NCI-H510A treated with DMSO at 0.1 percent for 48 hours (cell line): ENCODE data around the gene UPK2.
A peak's percentile ranks its signal among the peaks of the same experiment; 100 is the strongest.

Experiments used
- DNase-seq: peaks from one replicate; lab custom pipeline; 2025; lab: John Stamatoyannopoulos, UW

Gene UPK2

DNA sequence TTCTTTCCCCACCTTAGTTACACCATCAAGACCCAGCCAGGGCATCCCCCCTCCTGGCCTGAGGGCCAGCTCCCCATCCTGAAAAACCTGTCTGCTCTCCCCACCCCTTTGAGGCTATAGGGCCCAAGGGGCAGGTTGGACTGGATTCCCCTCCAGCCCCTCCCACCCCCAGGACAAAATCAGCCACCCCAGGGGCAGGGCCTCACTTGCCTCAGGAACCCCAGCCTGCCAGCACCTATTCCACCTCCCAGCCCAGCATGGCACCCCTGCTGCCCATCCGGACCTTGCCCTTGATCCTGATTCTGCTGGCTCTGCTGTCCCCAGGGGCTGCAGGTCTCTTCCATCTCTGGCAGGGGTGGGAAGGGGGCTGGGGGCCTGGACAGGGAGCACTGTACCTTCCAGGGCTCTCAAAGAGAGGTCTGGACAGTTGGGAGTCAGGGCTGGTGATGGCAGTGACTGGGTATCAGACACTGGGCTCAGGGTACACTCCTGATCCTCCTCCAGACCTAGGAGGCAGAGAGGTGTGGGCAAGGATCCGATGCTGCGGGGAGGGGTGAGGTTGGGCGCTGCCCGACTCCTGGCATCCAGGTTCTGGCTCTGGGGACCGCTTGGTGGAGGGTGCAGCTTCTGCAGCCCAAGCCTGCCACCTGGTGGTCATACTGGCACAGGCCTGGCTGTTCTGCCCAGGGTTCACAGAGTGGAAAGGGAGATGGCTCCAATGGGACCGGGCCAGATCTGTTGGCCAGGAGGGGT, at the start of gene UPK2:
Gene UPK2, plus strand, starts transcription at position 205 of the 753 bp plus-strand sequence. Its CDS starts 53 bp downstream, at position 258.
- DNase-seq: peak; percentile 75

DNA sequence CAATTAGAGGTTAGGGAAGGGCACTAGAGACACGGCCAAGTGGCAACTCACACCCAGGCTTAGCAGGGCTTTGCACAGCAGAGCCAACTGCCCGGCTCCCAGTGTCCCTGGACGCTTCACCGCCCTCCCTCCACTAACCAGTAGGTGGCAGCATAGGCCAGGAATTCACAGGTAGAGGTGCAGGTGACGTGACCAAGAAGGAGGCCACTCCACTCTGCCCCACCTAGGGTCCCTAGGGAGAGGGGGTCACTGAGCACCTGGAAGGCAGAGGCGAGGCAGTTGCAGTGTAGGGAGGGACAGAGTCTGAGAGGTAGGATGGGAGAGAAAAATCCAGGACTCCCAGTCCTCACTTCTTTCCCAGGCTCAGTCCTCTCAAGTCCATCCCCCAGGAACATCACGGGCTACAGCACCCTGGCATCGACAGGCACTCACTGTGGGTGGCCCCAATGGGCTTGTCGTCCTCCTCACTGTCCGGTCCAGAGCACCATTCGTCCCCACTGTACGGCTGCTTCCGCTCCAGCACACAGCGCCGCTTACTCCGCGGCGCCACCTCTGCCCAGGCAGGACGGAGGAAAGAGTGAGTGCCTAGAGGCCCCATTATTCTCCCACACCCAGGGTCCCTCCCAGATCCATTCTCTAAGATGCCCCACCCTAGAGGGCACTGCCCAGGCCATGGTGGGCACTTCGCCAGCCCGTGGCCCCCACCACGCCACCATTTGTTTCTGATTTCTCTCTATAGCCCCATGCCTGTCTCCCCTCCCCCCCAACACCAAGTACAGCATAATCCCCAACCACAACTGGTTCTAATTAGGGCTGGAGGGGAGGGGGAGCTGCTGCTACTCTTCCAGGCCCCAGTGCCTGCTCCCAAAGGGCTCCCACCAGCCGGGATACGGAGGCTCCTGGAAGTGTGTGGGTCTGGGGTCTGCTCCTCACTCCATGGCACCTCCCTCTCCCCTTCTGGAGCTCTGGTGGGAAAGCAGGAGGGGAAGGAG, 48.8 kb upstream of the UPK2 start:
- peak; percentile 73 for DNase-seq

DNA sequence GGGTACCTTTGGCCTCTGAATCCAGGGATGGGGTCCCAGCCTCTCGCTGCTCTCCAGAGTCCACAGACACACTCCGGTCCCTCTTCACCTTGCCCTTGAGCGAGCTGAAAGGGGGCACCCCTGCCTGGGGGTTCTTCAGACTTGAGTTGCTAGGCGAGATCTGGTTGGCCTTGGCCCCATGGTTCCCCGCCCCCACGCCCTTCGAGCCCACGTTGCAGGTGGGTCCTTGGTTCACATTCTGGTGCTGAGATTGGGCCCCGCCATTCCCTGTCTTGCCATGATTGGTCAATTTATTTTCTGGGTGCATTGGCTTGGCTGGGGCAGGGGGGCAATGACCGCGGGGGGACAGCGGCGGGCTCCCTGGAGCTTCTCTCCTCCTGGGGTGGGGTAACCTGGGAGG, 47.8 kb upstream of the UPK2 start:
- DNase-seq: no peak

DNA sequence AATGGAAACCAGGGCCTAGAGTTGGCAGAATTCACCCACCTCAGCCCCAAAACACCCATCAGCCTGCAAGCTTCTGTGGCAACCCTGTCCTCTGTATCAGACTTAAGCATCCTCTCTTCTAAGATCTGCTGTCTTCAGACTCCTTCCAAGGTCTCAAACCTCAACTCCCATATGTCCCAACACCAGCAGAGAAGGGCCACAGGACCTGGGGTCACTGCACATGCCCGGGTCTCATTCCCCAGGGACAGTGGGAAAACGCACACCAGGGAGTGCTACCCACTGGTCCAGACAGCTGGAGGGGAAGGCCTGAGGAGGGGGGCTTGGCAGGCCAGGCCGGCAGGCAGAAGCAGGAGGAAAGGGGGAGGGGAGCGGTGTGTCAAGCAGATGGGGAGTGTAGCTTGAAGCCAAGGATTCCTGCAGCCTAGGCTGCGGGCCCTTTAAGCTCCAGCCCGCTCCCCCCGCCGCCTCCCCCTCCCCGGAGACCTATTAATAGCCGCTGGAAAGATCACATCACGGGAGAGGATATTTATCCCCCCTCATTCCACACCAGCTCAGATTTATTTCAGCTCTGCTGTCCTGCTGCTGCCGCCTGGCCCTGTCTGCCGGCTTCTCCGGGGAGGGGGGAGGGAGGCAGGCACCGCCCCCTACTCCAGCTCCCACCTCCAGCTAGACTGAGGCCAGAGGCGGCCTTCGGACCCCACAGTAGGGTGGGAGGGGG, 47.0 kb upstream of the UPK2 start:
- peak; percentile 40 for DNase-seq

DNA sequence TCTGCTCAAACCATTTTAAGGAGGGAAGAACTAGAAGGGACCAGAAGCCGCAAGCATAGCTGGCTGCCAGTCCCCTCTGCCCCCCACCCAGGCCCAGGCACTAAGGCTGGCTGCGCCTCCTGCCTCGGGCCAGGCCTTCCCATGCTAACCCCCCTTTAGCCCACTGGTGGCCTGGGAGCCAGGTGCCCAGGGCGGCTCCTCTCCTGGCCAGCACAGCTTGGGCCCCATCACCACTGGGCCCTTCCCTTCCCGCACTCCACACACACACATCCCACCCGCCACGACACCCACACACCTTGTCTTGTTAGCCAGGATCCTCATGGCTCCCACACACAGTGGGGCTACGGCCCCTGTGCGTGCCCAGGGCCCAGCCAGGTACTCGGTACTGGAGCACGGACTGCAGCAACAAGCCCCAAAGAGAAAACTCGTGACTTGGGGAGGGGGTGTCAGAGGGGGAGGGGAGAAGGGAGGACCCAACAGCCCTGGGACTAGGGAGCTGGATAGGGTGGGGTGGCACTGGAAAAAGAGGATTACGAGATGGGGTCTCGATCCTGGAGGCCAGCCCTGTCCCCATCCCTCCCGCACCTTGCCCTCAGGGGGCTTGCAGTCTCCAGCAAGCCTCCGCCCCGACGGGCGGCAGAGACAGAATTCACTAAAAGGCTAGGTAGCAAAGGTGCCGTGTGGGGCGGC, 46.3 kb upstream of the UPK2 start:
- no peak for DNase-seq

DNA sequence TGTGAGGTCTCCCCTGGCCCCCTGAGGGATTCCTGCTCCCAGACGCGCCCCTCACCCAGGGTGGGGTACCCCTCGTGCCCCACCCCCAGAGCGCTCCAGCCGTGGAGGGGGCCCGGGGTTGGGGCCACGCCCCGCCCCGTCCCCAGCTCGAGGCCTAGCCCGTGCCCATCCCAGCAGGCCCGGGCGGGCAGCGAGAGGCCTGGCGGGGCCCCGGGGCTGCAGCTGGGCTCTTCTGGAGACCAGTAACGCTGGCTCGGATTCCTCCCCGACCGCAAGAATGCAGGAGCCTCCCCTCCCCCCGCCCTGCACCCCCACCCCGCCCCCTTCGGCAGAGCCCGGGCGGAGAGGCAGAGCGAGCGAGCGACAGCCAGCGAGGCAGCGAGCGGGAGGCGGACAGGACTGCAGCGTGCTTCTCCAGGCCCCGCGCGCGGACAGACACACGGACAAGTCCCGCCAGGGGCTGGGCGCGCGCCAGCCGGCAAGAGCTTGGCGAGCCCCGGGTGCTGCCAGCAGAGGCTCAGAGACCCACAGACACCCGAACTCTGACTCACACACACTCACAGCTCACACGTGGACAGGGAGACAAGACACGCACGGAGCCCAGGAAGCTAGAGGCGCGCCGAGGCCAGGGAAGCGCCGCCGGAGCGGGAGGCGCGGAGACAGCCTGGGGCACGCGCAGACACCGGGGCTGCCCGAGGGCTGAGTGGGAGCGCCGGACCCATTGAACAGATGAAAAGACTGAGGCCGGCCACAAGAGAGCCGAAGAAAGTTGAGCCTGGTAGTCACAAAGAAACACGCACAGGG, 45.6 kb upstream of the UPK2 start:
- DNase-seq: peak; percentile 61

DNA sequence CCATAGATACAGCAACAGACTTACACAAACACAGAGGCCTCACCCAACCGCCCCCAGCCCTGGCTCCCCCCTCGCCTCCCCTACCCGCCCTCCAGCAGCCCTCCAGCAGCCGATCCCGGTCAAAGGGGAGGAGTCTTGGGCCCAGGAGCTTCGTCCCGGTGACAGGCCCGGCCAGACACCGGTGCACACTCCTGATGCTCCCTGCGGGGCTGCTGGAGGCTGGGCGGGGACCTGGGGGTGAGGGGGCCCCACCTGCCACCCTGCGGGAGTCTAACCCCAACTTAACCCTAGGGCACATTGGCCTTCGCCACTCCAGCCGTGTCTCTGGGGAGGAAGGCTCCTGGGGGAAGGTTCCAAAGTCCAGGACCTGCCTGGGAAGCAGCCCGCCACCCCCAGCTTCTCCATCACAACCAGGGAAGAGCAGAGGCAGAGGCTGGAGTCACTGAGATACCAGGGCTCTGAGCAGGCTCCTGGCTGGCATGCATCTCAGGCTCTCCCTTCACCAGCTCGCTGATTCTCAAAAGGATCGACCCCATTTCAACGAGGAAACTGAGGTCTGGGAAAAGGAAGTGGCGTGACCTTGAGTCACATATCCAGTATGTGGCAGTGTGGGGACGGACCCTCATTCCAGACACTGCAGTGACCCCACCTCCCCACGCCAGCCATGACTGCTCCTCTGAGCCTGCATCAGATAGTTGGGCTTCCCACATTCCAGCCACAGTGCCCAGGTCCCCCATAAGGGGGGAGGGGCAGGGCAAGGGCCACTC, 44.8 kb upstream of the UPK2 start:
- DNase-seq: no peak

DNA sequence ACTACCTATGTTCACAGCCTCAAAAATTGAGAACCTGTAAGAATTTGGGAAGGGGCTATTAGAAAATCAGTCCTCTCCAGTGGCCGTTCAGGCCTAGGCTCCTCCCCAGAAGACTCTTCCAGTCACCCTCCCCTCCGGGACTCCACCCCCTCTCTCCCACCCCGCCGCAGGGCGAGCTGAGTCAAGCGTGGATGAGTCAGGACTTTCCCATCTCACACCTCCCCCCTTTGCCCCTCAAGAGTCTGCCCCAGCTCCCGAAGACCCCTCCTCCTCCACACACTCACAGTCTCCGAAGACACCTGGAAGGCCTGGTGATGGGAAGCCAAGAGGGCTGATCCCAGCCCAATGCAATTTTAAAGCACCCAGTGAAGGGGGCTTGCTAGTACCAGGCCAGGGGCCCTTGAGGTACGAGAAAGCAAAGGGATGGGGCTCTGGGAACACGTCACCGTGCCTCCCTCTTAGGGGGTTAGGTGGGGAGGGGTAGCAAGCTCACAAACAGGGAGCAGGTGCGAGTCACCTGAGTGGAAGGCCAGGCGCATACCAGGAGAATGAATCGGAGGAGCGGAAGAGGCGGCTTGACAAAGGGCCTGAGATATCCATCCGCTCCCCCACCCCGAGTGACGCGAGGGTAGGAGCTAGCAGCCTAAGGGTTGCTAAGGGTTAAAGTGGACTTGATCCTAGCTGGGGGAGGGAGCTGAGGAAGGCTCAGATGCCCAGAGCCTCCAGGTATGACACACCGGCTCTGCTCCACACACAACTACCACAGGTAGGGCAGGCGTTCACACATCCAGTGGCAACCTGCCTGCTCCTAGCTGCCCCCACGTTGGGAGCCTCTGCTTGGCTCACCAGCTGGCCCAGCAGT, 44.0 kb upstream of the UPK2 start:
- DNase-seq: peak; percentile 88

DNA sequence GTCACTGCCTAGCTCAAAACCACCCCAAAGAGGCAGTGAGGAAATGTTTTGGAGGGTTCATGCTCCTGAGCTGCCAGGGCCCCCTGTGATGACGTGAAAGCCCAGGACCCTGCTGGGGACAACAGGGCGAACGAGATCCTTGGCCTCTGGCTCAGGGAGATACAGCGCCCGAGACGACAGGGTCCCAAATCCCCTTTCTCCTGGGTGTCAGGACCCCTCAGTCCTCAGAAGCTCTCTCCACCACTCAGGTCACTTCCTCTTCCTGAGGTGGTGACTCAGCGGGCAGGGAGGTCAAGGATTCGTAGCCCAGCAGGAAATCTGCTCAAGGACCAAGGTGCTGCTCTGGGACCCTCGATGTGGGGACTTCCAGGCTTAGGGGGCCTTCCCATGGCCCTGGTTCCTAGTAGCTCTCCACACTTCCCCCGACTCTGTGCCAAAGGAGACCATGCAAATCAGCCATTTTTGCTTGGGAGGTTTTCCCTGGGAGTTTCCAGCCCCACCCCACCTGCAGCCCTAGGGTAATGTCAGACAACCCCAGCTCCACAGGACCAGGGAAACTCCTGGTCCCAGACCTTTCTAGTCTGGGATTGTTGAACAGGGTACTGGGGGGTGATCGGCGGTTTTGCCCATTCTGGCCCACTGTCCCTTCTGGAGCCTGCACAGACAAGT, 43.2 kb upstream of the UPK2 start:
- DNase-seq: no peak

DNA sequence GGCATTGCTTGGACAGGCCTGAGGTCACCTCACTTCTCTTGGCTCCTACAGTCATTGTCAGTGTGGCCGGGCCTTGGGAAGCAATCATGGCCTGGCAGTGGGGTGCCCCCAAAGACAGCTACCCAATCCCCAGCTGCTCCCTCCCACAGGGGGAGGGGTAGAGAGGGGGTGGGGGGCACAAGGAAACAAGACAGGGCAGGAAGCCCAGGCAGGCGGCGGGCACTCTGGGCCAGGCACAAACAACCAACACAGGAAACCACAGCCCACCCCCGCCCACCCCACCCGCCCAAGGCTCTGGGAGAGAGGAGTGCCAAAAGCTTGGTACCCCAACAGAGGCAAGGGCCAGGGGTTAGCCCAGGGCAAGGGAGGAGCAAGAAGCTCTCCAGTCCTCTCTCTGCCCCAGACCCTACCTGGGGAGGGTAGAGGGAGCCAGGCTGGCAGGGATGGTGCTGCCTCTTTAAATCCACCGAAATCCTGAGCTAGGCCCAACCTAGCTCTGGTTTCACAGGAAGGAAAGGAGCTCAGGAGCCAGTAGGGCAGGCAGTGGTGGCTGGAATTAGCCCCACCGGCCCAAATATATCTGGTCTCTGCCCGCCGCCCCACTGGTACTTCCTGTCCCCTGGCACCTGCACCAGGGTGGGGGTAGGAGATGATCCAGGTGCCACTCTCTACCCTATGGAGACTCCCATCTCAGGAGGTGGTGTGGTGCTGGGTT, 42.5 kb upstream of the UPK2 start:
- DNase-seq: no peak

DNA sequence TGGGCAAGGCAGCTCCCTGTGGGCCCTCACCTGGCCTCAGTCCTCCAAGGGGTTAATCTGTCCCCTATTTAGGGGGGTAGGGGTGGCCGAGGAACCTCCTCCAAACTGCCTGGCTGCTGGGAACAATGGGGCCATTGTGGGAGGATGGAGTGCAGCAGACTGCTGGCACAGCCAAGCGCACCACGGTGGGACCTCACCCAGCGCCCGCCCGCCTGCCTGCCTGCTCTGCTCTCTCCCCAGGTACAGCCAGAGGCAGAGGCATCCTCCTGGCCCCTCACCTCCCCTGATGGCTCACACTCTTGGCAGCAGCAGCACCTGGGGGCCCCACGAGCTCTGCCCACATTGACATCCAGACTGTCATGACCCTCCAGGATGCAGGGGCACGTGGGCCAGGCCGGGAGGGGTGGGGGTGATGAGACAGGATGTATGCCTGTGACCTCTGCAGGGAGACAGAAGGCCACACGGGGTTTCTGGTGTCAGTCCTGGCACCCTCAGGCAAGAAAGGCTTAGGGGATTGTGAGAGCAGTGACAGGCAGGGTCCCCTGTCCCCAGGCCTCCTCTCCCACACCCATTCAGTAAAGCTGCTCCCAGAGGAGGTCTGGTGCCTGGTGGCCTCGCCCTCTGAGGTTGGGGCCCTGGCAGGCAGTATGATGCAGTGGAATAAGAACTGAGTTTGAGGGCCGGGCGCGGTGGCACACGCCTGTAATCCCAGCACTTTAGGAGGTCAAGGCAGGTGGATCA, 41.8 kb upstream of the UPK2 start:
- DNase-seq: no peak

DNA sequence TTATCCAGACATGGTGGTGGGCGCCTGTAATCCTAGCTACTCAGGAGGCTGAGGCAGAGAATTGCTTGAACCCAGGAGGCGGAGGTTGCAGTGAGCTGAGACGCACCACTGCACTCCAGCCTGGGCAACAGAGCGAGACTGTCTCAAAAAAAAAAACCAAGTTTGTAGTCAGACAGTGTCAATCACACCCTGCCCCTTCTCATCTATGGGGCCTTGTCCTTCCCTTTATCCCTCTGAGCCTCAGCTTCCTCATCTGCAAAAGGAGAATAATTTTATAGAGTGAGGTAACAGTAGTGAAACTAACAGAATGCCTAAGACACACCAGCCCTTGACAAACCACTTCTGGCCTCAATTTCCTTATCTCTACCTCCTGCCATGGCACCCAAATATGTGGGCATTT, 41.1 kb upstream of the UPK2 start:
- DNase-seq: no peak

DNA sequence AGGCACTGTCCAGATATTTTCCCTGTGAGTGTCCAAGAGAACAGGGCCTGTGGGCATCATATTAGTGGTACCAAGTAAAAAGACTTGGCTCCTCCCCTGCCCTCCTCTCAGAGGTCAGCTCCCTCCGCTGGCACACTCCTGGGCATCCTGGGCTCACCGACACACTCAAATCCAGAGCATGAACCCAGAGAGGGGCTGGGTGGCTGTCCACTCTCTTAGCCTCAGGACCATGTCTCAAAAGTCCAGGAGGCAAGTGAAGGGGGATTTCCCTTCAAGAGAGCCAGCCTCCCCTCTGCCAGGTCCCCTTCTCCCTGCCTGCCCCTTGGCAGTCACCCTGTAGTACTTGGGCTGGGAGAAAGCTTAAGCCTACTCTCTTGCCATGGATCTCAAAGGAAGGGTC, 40.7 kb upstream of the UPK2 start:
- no peak for DNase-seq

DNA sequence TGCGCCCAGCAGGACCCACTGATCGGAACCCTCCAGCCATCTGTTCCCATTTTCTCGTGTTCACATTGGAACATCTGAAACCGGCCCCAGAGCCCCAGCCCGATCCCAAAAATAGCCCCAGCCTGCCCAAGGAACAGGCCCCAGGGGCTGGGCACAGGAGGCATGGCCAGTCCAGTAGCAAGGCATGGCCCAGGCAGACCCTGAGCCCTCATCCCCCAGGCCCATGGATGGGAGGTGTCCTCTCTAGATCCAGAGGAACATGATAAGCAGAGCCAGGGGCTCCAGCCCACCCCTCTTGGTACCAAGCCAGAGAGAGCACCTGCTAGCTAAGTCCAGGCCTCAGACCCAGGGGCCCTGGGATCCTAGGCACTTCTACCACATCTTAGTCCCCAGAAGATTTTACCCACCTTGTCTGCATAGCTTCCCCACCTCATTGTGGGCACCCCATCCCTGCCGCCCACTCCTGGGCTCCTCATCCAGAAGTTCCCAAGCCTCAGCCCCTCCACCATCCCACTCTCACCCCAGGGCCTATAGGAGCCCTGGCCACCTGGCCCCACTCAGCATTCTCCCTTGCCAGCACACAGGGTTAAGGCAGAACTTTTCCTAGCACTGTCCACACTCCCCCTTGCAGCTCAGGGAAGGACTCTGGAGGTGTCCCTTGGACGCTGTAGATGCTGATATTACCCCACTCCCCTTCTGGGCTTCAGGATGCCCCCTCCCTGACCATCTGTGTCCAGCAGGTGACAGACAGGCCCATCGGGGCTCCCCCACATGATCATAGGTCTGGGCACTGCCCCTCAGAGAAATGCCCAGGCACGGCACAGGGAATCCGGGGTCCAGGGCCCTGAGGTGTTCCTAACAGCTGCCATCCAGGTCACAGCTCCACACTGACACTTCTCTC, 39.9 kb upstream of the UPK2 start:
- no peak for DNase-seq

DNA sequence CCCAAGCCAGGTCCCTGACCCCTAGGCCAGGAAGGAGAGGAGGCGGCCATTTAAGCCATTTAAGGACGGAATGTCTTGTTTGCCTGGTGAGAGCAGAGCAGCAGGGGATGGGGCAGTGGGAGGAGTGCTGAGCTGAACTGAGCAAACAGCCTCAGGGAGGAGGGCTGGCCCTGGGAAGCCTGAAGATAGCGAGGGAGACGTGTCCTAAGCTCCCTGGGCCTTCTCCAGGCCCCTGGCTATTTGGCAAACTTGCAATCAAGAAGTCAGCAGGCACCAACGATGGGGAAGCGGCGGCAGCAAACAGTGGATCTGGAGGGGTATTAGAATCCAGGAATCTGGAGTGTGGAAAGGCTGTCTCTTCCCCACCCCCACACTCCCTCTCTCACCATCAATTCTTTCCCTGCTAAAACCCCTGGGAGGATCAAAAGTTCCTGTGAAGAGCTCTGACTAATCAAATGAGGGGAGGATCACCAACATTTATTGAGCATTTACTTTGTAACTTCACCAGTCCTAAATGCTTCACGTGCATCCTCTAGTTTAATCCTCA, 39.2 kb upstream of the UPK2 start:
- DNase-seq: no peak
